NT2/D1 (cell line): ENCODE results near the gene DPP6.
A peak's percentile ranks its signal among the peaks of the same experiment; 100 is the strongest.
"Not testable (repeated sequence)": the region's sequence is repeated elsewhere in the genome, so short reads cannot be mapped to it uniquely, and the experiment has no call there.

Source experiments
- DNase-seq: peaks from one replicate; pipeline ENCODE4 v3.0.0-alpha.2; 2011; ENCODE audit warnings: low read depth, low spot score
- H3K27me3 ChIP-seq: 2 replicates; pipeline ENCODE4 v1.6.0; 2011; ENCODE audit warnings: mild to moderate bottlenecking; ENCODE audit not compliant: insufficient read length, insufficient read depth
- H3K36me3 ChIP-seq: 2 replicates; pipeline ENCODE4 v1.6.1; 2011; ENCODE audit warnings: mild to moderate bottlenecking, low read length, mixed read lengths; ENCODE audit not compliant: insufficient read depth, insufficient read length
- H3K4me1 ChIP-seq: 2 replicates; pipeline ENCODE4 v1.5.1; 2011; ENCODE audit not compliant: insufficient read depth, insufficient read length
- H3K4me3 ChIP-seq: 2 replicates; pipeline ENCODE4 v1.5.1; 2011; ENCODE audit warnings: low read depth; ENCODE audit not compliant: insufficient read length
- H3K9ac ChIP-seq: 2 replicates; pipeline ENCODE4 v1.6.0; 2011; ENCODE audit warnings: low read depth; ENCODE audit not compliant: insufficient read length
- H3K9me3 ChIP-seq: 2 replicates; pipeline ENCODE4 v1.5.1; 2011; ENCODE audit warnings: mild to moderate bottlenecking, low read length; ENCODE audit not compliant: insufficient read depth

DPP6 gene

GRCh38 chr7:154052530-154053252 lies 493 bp downstream of the DPP6 start:
- H3K27me3 ChIP-seq, H3K9ac ChIP-seq, DNase-seq, H3K36me3 ChIP-seq, H3K4me1 ChIP-seq, H3K9me3 ChIP-seq: not testable (repeated sequence)
- H3K4me3 ChIP-seq: peak overlapping the region; percentile 18

GRCh38 chr7:154053466-154054312 lies 1.5 kb downstream of the DPP6 start:
- not testable (repeated sequence) for H3K4me1 ChIP-seq, H3K27me3 ChIP-seq, H3K9ac ChIP-seq, H3K9me3 ChIP-seq, H3K36me3 ChIP-seq, DNase-seq, H3K4me3 ChIP-seq

- not testable (repeated sequence) for DNase-seq, H3K27me3 ChIP-seq, H3K9ac ChIP-seq, H3K9me3 ChIP-seq, H3K36me3 ChIP-seq, H3K4me1 ChIP-seq, H3K4me3 ChIP-seq
These were observed 2.5 kb downstream of the DPP6 start for GRCh38 chr7:154054664-154055063.

GRCh38 chr7:154055491-154056106 lies 3.4 kb downstream of the DPP6 start:
- not testable (repeated sequence) for H3K9me3 ChIP-seq, H3K4me1 ChIP-seq, H3K9ac ChIP-seq, H3K27me3 ChIP-seq, H3K4me3 ChIP-seq, H3K36me3 ChIP-seq
- peak; percentile 69 for DNase-seq

DNA sequence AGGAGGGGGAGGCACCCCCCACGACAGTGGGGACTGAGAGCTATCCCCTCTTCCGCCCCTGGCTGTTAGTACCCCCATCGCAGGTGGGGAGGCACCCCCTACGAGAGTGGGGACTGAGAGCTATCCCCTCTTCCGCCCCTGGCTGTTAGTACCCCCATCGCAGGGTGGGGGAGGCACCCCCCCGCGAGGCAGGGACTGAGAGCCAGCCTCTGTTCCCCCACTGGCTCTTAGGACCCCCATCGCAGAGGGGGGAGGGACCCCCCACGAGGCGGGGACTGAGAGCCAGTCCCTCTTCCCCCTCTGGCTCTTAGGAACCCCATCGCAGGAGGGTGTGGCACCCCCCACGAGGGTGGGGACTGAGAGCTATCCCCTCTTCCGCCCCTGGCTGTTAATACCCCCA lies 6.6 kb downstream of the DPP6 start:
- H3K9me3 ChIP-seq, H3K27me3 ChIP-seq, H3K4me3 ChIP-seq, H3K4me1 ChIP-seq, H3K9ac ChIP-seq, DNase-seq, H3K36me3 ChIP-seq: not testable (repeated sequence)

DNA sequence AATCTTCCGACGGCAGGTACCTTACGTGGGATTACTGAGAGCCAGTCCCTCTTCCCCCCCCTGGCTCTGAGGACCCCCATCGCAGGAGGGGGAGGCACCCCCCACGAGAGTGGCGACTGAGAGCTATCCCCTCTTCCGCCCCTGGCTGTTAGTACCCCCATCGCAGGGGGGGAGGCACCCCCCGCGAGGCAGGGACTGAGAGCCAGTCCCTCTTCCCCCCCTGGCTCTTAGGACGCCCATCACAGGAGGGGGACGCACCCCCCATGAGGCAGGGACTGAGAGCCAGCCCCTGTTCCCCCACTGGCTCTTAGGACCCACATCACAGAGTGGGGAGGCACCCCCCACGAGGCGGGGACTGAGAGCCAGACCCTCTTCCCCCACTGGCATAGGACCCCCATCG lies 8.4 kb downstream of the DPP6 start:
- not testable (repeated sequence) for H3K27me3 ChIP-seq, H3K9ac ChIP-seq, DNase-seq, H3K36me3 ChIP-seq, H3K9me3 ChIP-seq, H3K4me3 ChIP-seq, H3K4me1 ChIP-seq

DNA sequence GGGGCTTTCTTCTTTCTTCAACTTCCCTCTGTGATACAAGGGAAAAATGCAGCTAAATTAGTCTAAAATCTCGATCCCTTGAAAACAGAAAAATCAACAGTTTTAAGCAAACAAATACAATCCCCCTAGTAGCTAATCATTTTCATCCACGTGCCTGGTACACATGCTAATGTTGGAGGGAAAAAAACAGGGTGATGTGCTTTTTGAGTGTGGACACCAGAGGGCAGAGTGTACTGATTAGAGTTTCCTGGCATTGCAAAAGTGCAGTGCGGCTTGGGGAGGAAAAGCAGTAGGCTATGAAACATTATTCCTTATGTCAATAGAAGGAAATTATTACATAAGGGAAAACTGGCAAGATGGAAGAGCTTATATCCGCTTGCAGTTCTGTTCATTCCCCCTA lies 19.6 kb downstream of the DPP6 start:
- not testable (repeated sequence) for H3K27me3 ChIP-seq, H3K9ac ChIP-seq, H3K4me1 ChIP-seq, H3K4me3 ChIP-seq, H3K9me3 ChIP-seq, H3K36me3 ChIP-seq
- DNase-seq: peak; percentile 28

GRCh38 chr7:154072395-154073181 lies 20.4 kb downstream of the DPP6 start:
- H3K36me3 ChIP-seq, H3K27me3 ChIP-seq, H3K4me3 ChIP-seq, H3K9me3 ChIP-seq, H3K4me1 ChIP-seq, H3K9ac ChIP-seq, DNase-seq: not testable (repeated sequence)

GRCh38 chr7:154078523-154078922 lies 26.3 kb downstream of the DPP6 start:
- DNase-seq, H3K27me3 ChIP-seq, H3K36me3 ChIP-seq, H3K9ac ChIP-seq, H3K4me3 ChIP-seq, H3K9me3 ChIP-seq, H3K4me1 ChIP-seq: not testable (repeated sequence)

DNA sequence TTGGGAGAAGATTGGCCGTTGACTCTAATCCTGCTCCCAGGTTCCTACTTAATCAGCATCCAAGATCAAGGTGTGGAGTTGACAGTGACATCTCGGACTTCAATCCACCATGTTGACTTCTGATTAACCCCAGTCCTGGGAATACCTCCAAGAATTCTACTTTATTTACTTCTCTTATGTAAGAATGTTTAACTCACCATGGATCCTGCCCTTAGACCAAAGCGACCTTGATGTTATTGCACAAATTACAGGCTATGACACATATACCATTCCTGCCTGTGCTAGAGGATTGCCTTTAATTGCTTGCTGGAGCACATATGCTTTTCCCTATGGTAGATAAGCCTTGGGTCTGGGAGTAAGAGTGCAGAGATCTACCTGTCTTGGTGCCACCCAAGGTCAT lies 28.1 kb downstream of the DPP6 start:
- not testable (repeated sequence) for DNase-seq, H3K9me3 ChIP-seq, H3K4me3 ChIP-seq

GRCh38 chr7:154087037-154087725 lies 35.0 kb downstream of the DPP6 start:
- not testable (repeated sequence) for H3K4me1 ChIP-seq, H3K9ac ChIP-seq, H3K27me3 ChIP-seq, DNase-seq, H3K9me3 ChIP-seq, H3K4me3 ChIP-seq, H3K36me3 ChIP-seq

More for the DNA sequence above, 28.1 kb downstream of the DPP6 start:
- not testable (repeated sequence) for H3K4me1 ChIP-seq, H3K9ac ChIP-seq, H3K36me3 ChIP-seq, H3K27me3 ChIP-seq
